Osteoblast (primary cell): Measurements from ENCODE around the gene PLXNA2. TPM values are rescaled to one million over a fixed set of nuclear protein-coding genes. Genes with fewer than 3 reads are reported as not detected.

Source experiments
- DNase-seq: peaks from one replicate; pipeline ENCODE4 v3.0.0; 2011; ENCODE audit warnings: low spot score, mixed read lengths; ENCODE audit not compliant: insufficient read length; ENCODE audit errors: missing footprints
- H2AFZ ChIP-seq: 2 replicates; pipeline ENCODE4 v1.6.0; 2011; ENCODE audit warnings: mild to moderate bottlenecking, low read length
- H3K27ac ChIP-seq: 2 replicates; pipeline ENCODE4 v1.5.1; 2011; ENCODE audit warnings: mild to moderate bottlenecking, low read depth, low read length, moderate library complexity
- H3K27me3 ChIP-seq: 2 replicates; pipeline ENCODE4 v1.6.0; 2012; ENCODE audit warnings: mild to moderate bottlenecking, control low read depth, inconsistent platforms, low read length, moderate library complexity; ENCODE audit not compliant: insufficient read depth
- H3K36me3 ChIP-seq: 2 replicates; pipeline ENCODE4 v1.5.1; 2011; ENCODE audit warnings: mild to moderate bottlenecking, low read length, control low read depth, moderate library complexity; ENCODE audit not compliant: insufficient read depth
- H3K4me1 ChIP-seq: 2 replicates; pipeline ENCODE4 v1.5.1; 2011; ENCODE audit warnings: mild to moderate bottlenecking, low read length, control low read depth, moderate library complexity; ENCODE audit not compliant: insufficient read depth
- H3K4me2 ChIP-seq: 2 replicates; pipeline ENCODE4 v1.6.0; 2011; ENCODE audit warnings: mild to moderate bottlenecking, low read length; ENCODE audit not compliant: insufficient read depth
- H3K4me3 ChIP-seq: fragments of 200-600 bp; sonication (generic); 3 replicates; pipeline ENCODE4 v1.5.1; 2012; ENCODE audit warnings: mild to moderate bottlenecking, low read length, inconsistent platforms; ENCODE audit not compliant: insufficient read depth
- H3K79me2 ChIP-seq: 2 replicates; pipeline ENCODE4 v1.6.0; 2012; ENCODE audit warnings: mild to moderate bottlenecking, low read length, control low read depth, inconsistent platforms; ENCODE audit not compliant: insufficient read depth
- H3K9me3 ChIP-seq: 2 replicates; pipeline ENCODE4 v1.5.1; 2011; ENCODE audit warnings: low read depth, low read length, control low read depth
- H4K20me1 ChIP-seq: 2 replicates; pipeline ENCODE4 v1.6.0; 2012; ENCODE audit warnings: mild to moderate bottlenecking, low read length, control low read depth; ENCODE audit not compliant: insufficient read depth
- CTCF ChIP-seq: IDR thresholded peaks from 2 replicates; pipeline ENCODE4 v1.5.1; 2011; ENCODE audit warnings: mild to moderate bottlenecking, low read depth, low read length, moderate library complexity; ENCODE audit errors: extremely low read depth
- total RNA-seq: library from RNA; depleted of rRNA; stranded (reverse); fragments of >200 nt; gene quantifications from 2 replicates; pipeline ENCODE4 v1.2.3, GENCODE V29; 2012

The PLXNA2 gene
- total RNA-seq, 1 donor = 3.3 TPM

GRCh38 chr1:208231881-208232661 is 12.1 kb downstream of the PLXNA2 start:
- DNase-seq = no peak
- Histone ChIP-seq H3K79me2 (peaks cover 11% of the 10 kb centered on the region), H3K4me3 (no peak overlapping the region), H4K20me1 (no peaks in the 10 kb centered on the region), H2AFZ (no peak overlapping the region), H3K9me3 (no peaks in the 10 kb centered on the region), H3K27ac (no peak overlapping the region), H3K27me3 (no peaks in the 10 kb centered on the region), H3K36me3 (no peaks in the 10 kb centered on the region), H3K4me2 (no peak overlapping the region), H3K4me1 (peaks cover 18% of the 10 kb centered on the region)
- TF ChIP-seq CTCF = no peak

- H3K27ac ChIP-seq = no peak overlapping the region
- H2AFZ ChIP-seq = no peak overlapping the region
- no peak for DNase-seq
- TF ChIP-seq CTCF = no peak
- H3K4me2 ChIP-seq = no peak overlapping the region
- no peaks in the 10 kb centered on the region for H3K36me3 ChIP-seq
- H4K20me1 ChIP-seq = no peaks in the 10 kb centered on the region
- peaks cover 26% of the 10 kb centered on the region for H3K4me1 ChIP-seq
- H3K9me3 ChIP-seq = no peaks in the 10 kb centered on the region
- peaks cover 6% of the 10 kb centered on the region for H3K79me2 ChIP-seq
- no peaks in the 10 kb centered on the region for H3K27me3 ChIP-seq
- no peak overlapping the region for H3K4me3 ChIP-seq
Observed at GRCh38 chr1:208230668-208231529, 13.3 kb downstream of the PLXNA2 start.

GRCh38 chr1:208228550-208228949 is 15.6 kb downstream of the PLXNA2 start:
- TF ChIP-seq CTCF = no peak
- peaks cover 24% of the 10 kb centered on the region for H3K4me1 ChIP-seq
- no peak overlapping the region for H2AFZ ChIP-seq
- no peak overlapping the region for H3K27ac ChIP-seq
- no peak overlapping the region for H3K4me2 ChIP-seq
- H3K79me2 ChIP-seq = peaks cover 2% of the 10 kb centered on the region
- no peaks in the 10 kb centered on the region for H3K9me3 ChIP-seq
- H3K36me3 ChIP-seq = no peaks in the 10 kb centered on the region
- no peak for DNase-seq
- H3K4me3 ChIP-seq = no peak overlapping the region
- H3K27me3 ChIP-seq = no peaks in the 10 kb centered on the region
- no peaks in the 10 kb centered on the region for H4K20me1 ChIP-seq

- no peak for DNase-seq
- no peaks in the 10 kb centered on the region for H4K20me1 ChIP-seq
- H3K27me3 ChIP-seq = no peaks in the 10 kb centered on the region
- peaks cover 2% of the 10 kb centered on the region for H3K79me2 ChIP-seq
- H3K4me3 ChIP-seq = no peak overlapping the region
- H3K9me3 ChIP-seq = no peaks in the 10 kb centered on the region
- no peaks in the 10 kb centered on the region for H3K36me3 ChIP-seq
- H3K27ac ChIP-seq = no peak overlapping the region
- no peak overlapping the region for H3K4me2 ChIP-seq
- TF ChIP-seq CTCF = no peak
- H2AFZ ChIP-seq = no peak overlapping the region
- H3K4me1 ChIP-seq = peaks cover 27% of the 10 kb centered on the region
Observed at GRCh38 chr1:208228026-208228425, 16.2 kb downstream of the PLXNA2 start.
